Mucosa of descending colon (tissue), 3 donors: Measurements from ENCODE around the gene GLCE. TPM values are rescaled to one million over a fixed set of nuclear protein-coding genes. Genes with fewer than 3 reads are reported as not detected.

Source experiments
- ATAC-seq: fragments of 200-7000 bp; cut with Tn5 transposase; one replicate; pipeline ENCODE4 v1.9.1; 2020; ENCODE audit warnings: mild to moderate bottlenecking, moderate library complexity
- DNase-seq, 3 donors: peaks; one replicate each; pipeline ENCODE4 v3.0.0-alpha.2; 2020
- H3K36me3 ChIP-seq: fragments of 200-600 bp; one replicate; pipeline ENCODE4 v1.8.0; 2021; ENCODE audit warnings: low read depth, mild to moderate bottlenecking
- H3K4me1 ChIP-seq: fragments of 200-600 bp; one replicate; pipeline ENCODE4 v1.8.0; 2021; ENCODE audit warnings: low read depth, mild to moderate bottlenecking
- H3K4me3 ChIP-seq: fragments of 200-600 bp; one replicate; pipeline ENCODE4 v1.8.0; 2021; ENCODE audit warnings: mild to moderate bottlenecking
- H3K9me3 ChIP-seq: fragments of 200-600 bp; one replicate; pipeline ENCODE4 v1.8.0; 2021; ENCODE audit warnings: mild to moderate bottlenecking
- CTCF ChIP-seq: fragments of 200-600 bp; IDR thresholded peaks from one replicate; pipeline ENCODE4 v1.8.0; 2022; ENCODE audit warnings: antibody characterized with exemption, mild to moderate bottlenecking
- intact Hi-C, 2 donors: fragments of 100-400 bp; cut with DNase I in 1 of 2; cut with micrococcal nuclease in 1 of 2; formaldehyde crosslinking; loops; one replicate each; pipeline versions ENCODE4 v1.11.0 to v1.11.1; 2022; cut with DNase I, micrococcal nuclease
- total RNA-seq, 3 donors: library from RNA; stranded (reverse); fragmentation: NEBNext Ultra II Directional in 2 of 3; extraction: Animal tissue kit (Norgen Biotek cat#: 25700) in 2 of 3; gene quantifications; one replicate each; pipeline versions ENCODE4 v1.2.1 to v1.2.4, GENCODE V29; 2021 to 2023
- donor health status: DM: no; HTN: no; CAD: no; lungs with moderate emphysema.
- donor health status: DM: no; HTN: no; CAD: no.
- donor health status: DM: no; HTN: yes; CAD: no.

GLCE gene
- total RNA-seq, 3 donors from 2014 or later = 17.7 to 36.4 (median 32.3) TPM

DNA sequence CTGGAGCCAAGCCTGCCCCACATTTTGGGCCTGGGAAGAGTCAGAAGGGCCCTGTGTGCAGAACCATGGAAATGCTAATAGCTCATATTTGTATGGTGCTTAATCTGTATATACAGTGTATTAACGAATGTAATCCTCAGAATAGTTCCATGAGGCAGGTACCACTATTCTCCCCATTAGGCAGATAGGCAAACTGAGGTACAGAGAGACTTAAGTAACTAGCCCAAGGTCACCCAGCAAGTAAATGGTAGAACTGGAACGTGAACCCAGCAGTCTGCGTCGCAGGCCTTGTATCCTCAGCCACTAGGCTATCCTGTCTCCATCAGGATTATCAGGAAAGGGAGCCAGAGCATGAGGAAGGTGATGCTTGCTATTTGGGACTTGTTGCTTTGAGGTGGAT lies 28.0 kb upstream of the GLCE start:
- intact Hi-C loops = no loop called here
- H3K9me3 ChIP-seq = no peaks in the 10 kb centered on the region
- H3K4me3 ChIP-seq = no peak overlapping the region
- ATAC-seq (no peak), DNase-seq (no peak)
- H3K4me1 ChIP-seq = no peaks in the 10 kb centered on the region
- no peak for TF ChIP-seq CTCF
- H3K36me3 ChIP-seq = no peaks in the 10 kb centered on the region

GRCh38 chr15:69132977-69133861 lies 27.2 kb upstream of the GLCE start:
- H3K4me1 ChIP-seq = no peaks in the 10 kb centered on the region
- DNase-seq (no peak), ATAC-seq (peak; percentile 23)
- H3K9me3 ChIP-seq = no peaks in the 10 kb centered on the region
- intact Hi-C loops = no loop called here
- no peak overlapping the region for H3K4me3 ChIP-seq
- no peaks in the 10 kb centered on the region for H3K36me3 ChIP-seq
- TF ChIP-seq CTCF = no peak

- ATAC-seq = no peak
- Histone ChIP-seq H3K4me3 (no peak overlapping the region), H3K36me3 (no peaks in the 10 kb centered on the region), H3K4me1 (no peaks in the 10 kb centered on the region), H3K9me3 (no peaks in the 10 kb centered on the region)
- no peak for DNase-seq
- intact Hi-C loops = no loop called here
- no peak for TF ChIP-seq CTCF
Measured at GRCh38 chr15:69133862-69134519, 26.4 kb upstream of the GLCE start.

- intact Hi-C loops = no loop called here
- DNase-seq (no peak), ATAC-seq (no peak)
- no peaks in the 10 kb centered on the region for H3K9me3 ChIP-seq
- H3K4me3 ChIP-seq = no peak overlapping the region
- H3K36me3 ChIP-seq = no peaks in the 10 kb centered on the region
- H3K4me1 ChIP-seq = no peaks in the 10 kb centered on the region
- TF ChIP-seq CTCF = no peak
Measured at GRCh38 chr15:69134791-69135190, 25.6 kb upstream of the GLCE start.

- H3K4me1 ChIP-seq = no peaks in the 10 kb centered on the region
- ATAC-seq (no peak), DNase-seq (no peak)
- no peak overlapping the region for H3K4me3 ChIP-seq
- H3K36me3 ChIP-seq = no peaks in the 10 kb centered on the region
- no peak for TF ChIP-seq CTCF
- H3K9me3 ChIP-seq = no peaks in the 10 kb centered on the region
- intact Hi-C loops = no loop called here
Measured at GRCh38 chr15:69135499-69135898, 24.9 kb upstream of the GLCE start.
